ENCODE data around the gene MED10.

GRCh38 chr5:6396043-6396442 is 17.7 kb upstream of the MED10 start:
- no peak for TF ChIP-seq POLR2A (IDR thresholded peaks at IDR 0.05; ENCODE audit: extremely low read depth, insufficient read length)
- no peak for TF ChIP-seq CTCF (IDR thresholded peaks at IDR 0.05; ENCODE audit: low read depth, low read length)

Data from NB4 (cell line).